Amygdala (tissue), 56 donors: ENCODE results near the gene PPT2.

Source experiments
- DNase-seq, 56 donors: peaks; one replicate each; lab custom pipeline; 2025; lab: John Stamatoyannopoulos, UW

The PPT2 gene, protein sequence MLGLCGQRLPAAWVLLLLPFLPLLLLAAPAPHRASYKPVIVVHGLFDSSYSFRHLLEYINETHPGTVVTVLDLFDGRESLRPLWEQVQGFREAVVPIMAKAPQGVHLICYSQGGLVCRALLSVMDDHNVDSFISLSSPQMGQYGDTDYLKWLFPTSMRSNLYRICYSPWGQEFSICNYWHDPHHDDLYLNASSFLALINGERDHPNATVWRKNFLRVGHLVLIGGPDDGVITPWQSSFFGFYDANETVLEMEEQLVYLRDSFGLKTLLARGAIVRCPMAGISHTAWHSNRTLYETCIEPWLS

GRCh38 chr6:32153564-32154513 lies at the start of gene PPT2:
Gene PPT2 (plus strand): TSS chr6:32154141. CDS start chr6:32154595, 454 bp downstream.
- DNase-seq: peak in 54 of 56 donors; percentile 60 to 93 (median 84)

DNA sequence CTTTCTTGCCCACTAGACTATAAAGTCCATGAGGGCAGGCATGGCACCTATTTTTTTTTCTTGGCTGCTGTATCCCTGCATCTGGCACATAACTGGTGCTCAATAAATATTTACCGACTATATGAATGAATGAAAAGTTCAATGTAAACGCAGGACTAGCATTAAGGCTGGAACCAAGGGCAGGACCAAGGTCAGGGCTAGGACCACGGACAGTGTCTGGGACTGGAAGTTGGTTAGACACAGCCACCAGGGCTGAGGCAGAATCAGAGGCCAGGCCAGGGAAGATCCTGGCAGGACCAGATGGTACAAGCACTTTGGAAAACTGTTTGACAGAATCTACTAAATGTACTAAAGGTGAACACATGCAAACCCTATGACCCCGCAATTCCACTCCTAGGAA lies 48.5 kb upstream of the PPT2 start:
- DNase-seq: no peak

GRCh38 chr6:32107406-32107805 lies 46.5 kb upstream of the PPT2 start:
- no peak for DNase-seq

GRCh38 chr6:32108094-32108627 lies 45.8 kb upstream of the PPT2 start:
- DNase-seq: no peak

DNA sequence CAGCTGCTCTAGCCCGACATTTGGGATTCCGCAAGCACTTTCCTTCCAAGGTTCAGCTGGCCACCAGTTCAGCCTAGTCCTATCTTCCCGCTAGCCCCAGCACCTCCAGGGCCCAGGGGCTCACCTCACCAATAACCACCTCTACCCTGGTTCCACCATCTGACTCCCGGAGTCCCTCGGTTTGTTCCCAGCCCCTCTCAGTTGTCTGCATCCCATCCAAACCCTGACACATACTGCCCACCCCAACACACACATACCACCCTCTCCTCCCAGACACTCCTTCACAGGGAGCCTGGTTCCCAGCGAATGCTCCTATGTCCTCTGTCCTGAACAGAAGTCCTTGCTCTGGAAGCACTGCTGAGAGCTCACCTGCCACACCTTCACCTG lies 45.2 kb upstream of the PPT2 start:
- DNase-seq: no peak

DNA sequence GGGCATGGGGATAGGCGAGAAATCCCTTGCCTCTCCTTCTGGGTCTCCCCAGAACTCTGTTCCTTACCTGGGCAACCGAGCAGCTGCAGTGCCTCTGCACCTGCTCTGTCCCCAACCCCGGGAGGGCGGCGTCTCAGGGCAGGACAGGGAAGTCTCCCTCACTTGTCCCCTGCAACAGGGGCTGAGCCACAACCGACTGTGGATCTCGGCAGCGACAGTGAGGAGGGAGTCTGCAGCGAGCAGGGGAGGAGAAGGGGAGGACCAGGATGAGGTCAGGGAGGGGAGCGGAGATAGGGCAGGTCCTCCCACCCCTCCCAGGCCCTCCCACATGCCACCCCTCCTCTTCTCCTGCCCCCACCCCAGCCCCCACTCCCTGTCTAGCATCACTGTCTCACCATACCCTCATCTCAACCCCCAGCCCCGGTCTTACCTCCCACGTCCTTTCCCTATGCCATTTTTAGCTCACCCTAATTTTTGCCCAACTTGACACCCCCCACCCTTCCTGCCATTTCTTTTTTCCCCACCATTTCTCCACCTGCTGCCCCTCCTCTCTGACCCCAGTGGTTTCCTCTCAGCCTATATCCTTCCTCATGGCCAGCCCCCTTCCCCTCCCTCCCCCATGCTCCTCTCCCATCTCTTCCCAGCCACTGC lies 44.7 kb upstream of the PPT2 start, which contains the start of gene TNXB:
TSS of gene TNXB (minus strand) at position 225 of the 651 bp plus-strand sequence. CDS start 11,140 bp downstream, outside the sequence.
- DNase-seq: no peak

DNA sequence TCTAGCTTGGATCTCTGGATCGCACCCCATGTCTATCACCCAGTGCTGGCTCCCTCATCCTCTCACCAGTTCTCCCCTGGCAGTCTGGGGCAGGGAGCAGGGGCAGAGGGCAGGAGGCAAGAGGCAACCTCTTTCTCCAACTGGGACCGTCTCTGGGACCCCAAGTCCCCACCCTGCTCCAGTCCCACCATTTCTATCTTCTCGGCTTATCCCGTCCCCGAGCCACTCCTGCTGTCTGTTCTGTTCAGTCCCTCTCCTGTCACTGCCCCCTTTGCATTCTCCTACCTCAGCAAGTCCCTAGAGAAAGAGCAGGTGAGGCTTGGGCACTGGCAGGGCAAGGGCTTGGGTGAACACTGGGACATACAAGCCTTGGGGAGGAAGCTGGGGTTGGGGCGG lies 44.2 kb upstream of the PPT2 start:
- DNase-seq: no peak

GRCh38 chr6:32110632-32111031 lies 43.3 kb upstream of the PPT2 start:
- DNase-seq: no peak

GRCh38 chr6:32111424-32112066 lies 42.4 kb upstream of the PPT2 start:
- DNase-seq: no peak

DNA sequence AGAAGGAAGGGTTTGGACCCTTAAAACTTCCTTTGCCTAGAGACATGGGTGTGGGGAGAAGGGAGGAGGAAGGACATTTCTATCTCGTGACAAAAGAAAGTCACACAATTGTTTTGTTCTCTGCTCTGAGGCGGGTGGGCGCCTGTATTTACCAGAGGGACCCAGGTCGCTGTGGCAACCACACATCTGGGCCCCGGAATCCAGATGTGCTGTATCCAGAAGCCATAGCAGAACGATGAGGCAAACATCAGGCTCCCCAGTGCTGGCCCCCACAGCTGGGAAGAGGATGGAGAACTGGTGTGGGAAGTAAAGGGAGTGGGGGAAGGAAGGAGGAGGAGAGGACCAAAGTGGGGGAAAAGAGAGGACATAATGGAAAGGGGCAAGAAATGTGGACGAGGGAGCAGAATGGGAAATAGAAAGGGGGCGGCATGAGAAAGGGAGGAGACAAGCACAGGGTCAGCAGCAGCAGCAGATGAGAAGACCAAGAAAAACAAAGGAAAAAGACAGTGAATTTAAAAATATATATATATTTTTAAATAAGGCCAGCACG lies 41.4 kb upstream of the PPT2 start:
- DNase-seq: no peak

GRCh38 chr6:32113386-32114352 lies 40.3 kb upstream of the PPT2 start:
- DNase-seq: peak in 46 of 56 donors; percentile 8 to 81 (median 52)

DNA sequence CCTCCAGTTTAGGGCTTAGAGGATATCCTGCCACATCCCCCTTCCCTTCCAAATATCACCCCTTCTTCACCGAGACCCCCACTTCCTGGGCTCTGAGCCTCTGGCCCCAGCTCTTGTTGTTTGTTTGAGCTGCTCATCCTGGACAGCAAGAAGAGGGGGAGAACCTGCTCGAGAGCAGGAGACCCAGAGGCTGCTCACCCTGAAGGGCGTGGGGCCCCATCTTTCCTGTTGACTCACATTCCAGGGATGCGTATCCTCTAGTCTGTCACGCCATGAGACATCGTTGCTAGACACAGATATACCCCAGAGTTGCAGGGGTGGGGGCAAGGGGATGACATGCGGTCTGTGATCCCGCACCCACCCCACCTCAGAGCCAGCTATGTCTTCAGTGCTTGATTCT lies 39.1 kb upstream of the PPT2 start:
- no peak for DNase-seq

DNA sequence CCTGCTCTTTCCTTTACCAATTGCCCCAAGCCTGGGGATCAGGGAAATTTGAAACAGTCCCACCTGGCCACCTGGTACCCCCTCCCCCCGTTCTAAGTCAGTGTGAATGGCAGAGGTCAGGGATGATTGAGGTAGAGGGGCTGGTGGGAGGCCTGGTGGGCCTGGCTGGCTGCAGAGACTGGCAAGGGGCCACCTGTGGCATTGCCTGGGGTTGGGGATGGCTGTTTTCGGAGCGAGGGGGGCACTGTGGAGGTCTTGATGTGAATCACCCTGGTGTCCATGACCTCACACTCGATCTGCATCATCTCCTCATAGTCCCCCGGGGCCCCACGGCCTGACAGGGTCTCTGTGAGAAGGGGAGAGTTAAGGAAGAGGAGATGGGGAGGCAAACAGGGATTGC lies 38.3 kb upstream of the PPT2 start:
- no peak for DNase-seq

GRCh38 chr6:32116674-32117073 lies 37.3 kb upstream of the PPT2 start:
- no peak for DNase-seq

- no peak for DNase-seq
These were observed 36.5 kb upstream of the PPT2 start for GRCh38 chr6:32117461-32117860.

DNA sequence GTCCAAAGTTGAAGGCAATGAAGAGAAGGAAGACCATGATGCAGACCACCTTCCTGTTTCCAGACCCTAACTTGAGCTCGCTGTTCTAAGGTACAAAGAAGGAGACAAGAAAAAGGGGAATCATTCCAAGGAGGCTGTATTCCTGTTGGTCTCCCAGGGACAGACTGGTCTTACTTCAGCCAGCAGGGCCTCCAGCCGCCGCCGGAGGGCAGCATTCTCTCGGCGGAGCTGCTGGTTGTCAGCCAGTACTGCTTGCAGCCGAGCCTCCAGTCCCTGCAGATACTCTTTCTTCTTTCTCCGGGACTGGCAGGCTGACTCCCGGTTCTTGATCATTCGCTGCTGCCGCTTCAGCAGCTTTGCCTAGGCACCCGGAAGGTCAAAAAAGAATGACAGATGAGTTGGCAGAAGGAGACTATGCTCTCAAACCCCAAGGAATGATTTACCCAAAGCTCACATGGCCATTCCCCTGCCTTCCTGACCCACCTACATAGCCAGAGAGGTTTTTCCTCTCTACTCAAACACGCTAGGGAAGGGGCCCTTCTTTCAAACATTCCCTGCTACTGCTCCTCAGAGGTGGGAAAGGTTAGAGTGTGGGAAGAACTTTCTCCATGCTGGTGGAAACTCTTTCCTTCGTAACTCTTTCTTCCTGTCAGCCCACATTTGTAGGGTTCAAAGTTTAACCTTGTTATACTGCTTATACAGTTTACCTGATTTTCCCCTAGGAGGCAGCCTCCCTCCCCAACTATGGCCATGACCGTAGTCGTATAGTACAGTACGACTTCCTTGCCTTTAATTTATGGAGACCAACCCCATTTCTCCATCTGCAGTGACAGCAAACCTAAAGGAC lies 34.9 kb upstream of the PPT2 start:
- DNase-seq: peak in 55 of 56 donors; percentile 13 to 93 (median 76)

DNA sequence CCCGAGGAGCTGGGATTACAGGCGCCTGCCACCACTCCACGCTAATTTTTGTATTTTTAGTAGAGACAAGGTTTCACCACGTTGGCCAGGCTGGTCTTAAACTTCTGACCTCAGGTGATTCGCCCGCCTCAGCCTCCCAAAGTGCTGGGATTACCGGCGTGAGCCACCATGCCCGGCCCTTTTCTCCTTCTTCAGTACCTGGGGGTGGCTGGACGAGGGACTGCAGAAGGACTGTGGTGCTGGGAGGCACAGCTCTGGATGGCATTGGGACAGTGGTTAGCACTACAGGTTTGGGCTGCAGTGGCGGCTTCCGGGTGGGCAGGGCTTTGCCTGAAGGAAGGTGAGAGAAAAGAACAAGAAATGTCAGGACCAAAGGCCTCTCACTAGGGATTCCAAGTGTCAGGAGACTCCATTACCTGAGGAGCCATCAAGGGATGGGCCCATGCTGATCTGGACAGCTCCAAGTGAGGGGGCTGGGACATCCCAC lies 33.3 kb upstream of the PPT2 start:
- no peak for DNase-seq

- DNase-seq: no peak
These were observed 30.3 kb upstream of the PPT2 start for GRCh38 chr6:32123681-32124080.
